Measurements from ENCODE around the gene ANKUB1. TPM values are rescaled to one million over a fixed set of nuclear protein-coding genes. Genes with fewer than 3 reads are reported as not detected.

ANKUB1 gene
- total and polyA plus RNA-seq, 9 of the 15 experiments (the other 6 are each of a cell fraction or from before 2014, with no cell fraction given) = not detected

DNA sequence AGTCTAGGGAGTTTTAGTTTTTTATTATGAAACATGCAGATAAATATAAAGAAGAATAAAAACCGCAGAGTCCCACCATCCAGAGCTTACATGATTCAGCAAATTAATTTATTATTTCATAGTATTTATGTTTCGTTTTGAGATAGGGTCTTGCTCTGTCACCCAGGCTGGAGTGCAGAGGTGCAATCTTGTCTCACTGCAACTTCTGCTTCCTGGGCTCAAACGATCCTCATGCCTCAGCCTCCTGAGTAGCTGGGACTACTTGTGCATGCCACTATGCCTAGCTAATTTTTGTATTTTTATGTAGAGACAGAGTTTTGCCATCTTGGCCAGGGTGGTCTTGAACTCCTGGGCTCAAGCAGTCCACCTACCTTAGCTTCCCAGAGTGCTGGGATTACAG, 34.3 kb upstream of the ANKUB1 start:
- no peaks in the 10 kb centered on the region for H3K36me3 ChIP-seq (ENCODE audit: control insufficient read depth, insufficient read depth, low read length)
- 12% methylated on average over 3 of the region's 3 CpGs for WGBS (ENCODE audit: insufficient coverage, low coverage, missing lambda C conversion rate)
- no peak overlapping the region for H3K27ac ChIP-seq (ENCODE audit: extremely low read depth, low read depth, low read length)
- H3K4me2 ChIP-seq (ENCODE audit: insufficient read depth, low read length) = no peak overlapping the region
- no peak overlapping the region for H2AFZ ChIP-seq (ENCODE audit: low read depth, low read length)
- BruUV-seq (replicated peaks) = no TSS peak
- CTCF ChIA-PET (ENCODE audit: low intra/inter-chr PET ratio) = no interaction called here
- TF ChIP-seq ERF (CRISPR knock-in tag; IDR thresholded peaks at IDR 0.05) = no peak
- TF ChIP-seq ZNF778 (CRISPR knock-in tag; IDR thresholded peaks at IDR 0.05) = no peak
- no peak for TF ChIP-seq HMGXB4 (CRISPR knock-in tag; IDR thresholded peaks at IDR 0.05)
- TF ChIP-seq MEIS2 (IDR thresholded peaks at IDR 0.05; ENCODE audit: partially characterized antibody) = no peak
- no peak for TF ChIP-seq SMC3 (conservative IDR thresholded peaks at IDR 0.05; ENCODE audit: insufficient read depth, low read depth, low read length)
- TF ChIP-seq, protein P1, sequence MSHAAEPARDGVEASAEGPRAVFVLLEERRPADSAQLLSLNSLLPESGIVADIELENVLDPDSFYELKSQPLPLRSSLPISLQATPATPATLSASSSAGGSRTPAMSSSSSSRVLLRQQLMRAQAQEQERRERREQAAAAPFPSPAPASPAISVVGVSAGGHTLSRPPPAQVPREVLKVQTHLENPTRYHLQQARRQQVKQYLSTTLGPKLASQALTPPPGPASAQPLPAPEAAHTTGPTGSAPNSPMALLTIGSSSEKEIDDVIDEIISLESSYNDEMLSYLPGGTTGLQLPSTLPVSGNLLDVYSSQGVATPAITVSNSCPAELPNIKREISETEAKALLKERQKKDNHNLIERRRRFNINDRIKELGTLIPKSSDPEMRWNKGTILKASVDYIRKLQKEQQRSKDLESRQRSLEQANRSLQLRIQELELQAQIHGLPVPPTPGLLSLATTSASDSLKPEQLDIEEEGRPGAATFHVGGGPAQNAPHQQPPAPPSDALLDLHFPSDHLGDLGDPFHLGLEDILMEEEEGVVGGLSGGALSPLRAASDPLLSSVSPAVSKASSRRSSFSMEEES (CRISPR knock-in tag; IDR thresholded peaks at IDR 0.05) = no peak
- no peak for TF ChIP-seq IFI16 (CRISPR knock-in tag; IDR thresholded peaks at IDR 0.05)
- no peak for TF ChIP-seq E2F3 (CRISPR knock-in tag; IDR thresholded peaks at IDR 0.05)
- no peak for TF ChIP-seq ZFP1 (CRISPR knock-in tag; IDR thresholded peaks at IDR 0.05)
- no peak for TF ChIP-seq ATF6 (CRISPR knock-in tag; IDR thresholded peaks at IDR 0.05)
- TF ChIP-seq RAD21 (CRISPR knock-in tag; conservative IDR thresholded peaks at IDR 0.05 in 1 of 2, IDR thresholded peaks at IDR 0.05 in 1 of 2) = no peak
- no peak for TF ChIP-seq ETS1 (conservative IDR thresholded peaks at IDR 0.05; ENCODE audit: control insufficient read depth, low read depth, low read length)
- no peak for TF ChIP-seq ZNF740 (CRISPR knock-in tag; IDR thresholded peaks at IDR 0.05)
- TF ChIP-seq ZNF740 (tag; IDR thresholded peaks at IDR 0.05) = no peak
- no peak for TF ChIP-seq NFXL1 (CRISPR knock-in tag; IDR thresholded peaks at IDR 0.05)
- no peak for TF ChIP-seq ZFPM2 (CRISPR knock-in tag; IDR thresholded peaks at IDR 0.05)
- DNase-seq (ENCODE audit: extremely low read depth in 1 of 4, low spot score in 3 of 4) = no peak
- in situ Hi-C loops (cut with MboI) = no loop called here
- no peaks in the 10 kb centered on the region for H3K27me3 ChIP-seq (ENCODE audit: control insufficient read depth in 2 of 2, insufficient read depth in 2 of 2, low read length in 2 of 2)
- intact Hi-C loops (cut with micrococcal nuclease) = no loop called here
- no peaks in the 10 kb centered on the region for H3K9me1 ChIP-seq (ENCODE audit: control insufficient read depth, insufficient read depth, low read length)
- H3K4me1 ChIP-seq (replicated peaks in 1 of 2; ENCODE audit: control insufficient read depth in 2 of 2, insufficient read depth in 2 of 2, low read length in 2 of 2) = no peaks in the 10 kb centered on the region
- no peaks in the 10 kb centered on the region for H4K20me1 ChIP-seq (replicated peaks; ENCODE audit: control insufficient read depth, insufficient read depth, low read length)
- H3K9ac ChIP-seq (ENCODE audit: insufficient read depth in 1 of 2, low read depth in 2 of 2, low read length in 2 of 2) = no peak overlapping the region
- POLR2A ChIA-PET = no interaction called here
- H3K4me3 ChIP-seq = no peak overlapping the region
- H3K79me2 ChIP-seq (ENCODE audit: control insufficient read depth, insufficient read depth, low read length) = peaks cover 14% of the 10 kb centered on the region; the same call in 2 of the 3 replicates
- ATAC-seq = no peak
- H3K9me3 ChIP-seq (replicated peaks; ENCODE audit: control insufficient read depth, insufficient read depth, low read depth, low read length) = no peaks in the 10 kb centered on the region; the same call in 1 of the 2 replicates
- FAIRE-seq = no peak
